Peyer's patch (tissue), 4 donors: ENCODE results near the gene GPANK1.

Experiments used
- POLR2A ChIP-seq, 2 donors: fragments of 450-650 bp; IDR thresholded peaks; one replicate each; pipeline ENCODE4 v1.5.1; 2017; ENCODE audit warnings: antibody characterized with exemption in 2 of 2, mild to moderate bottlenecking in 2 of 2, moderate library complexity in 2 of 2
- TF ChIP-seq, protein P1 (sequence below), 6 experiments: fragments of 450-650 bp in 4 of 6; fragments of 200-600 bp in 2 of 6; sonication (generic) in 1 of 6; IDR thresholded peaks; one replicate each; pipeline ENCODE4 v1.5.1; 2017 to 2019; ENCODE audit warnings: antibody characterized with exemption in 6 of 6, mild to moderate bottlenecking in 3 of 6, moderate library complexity in 1 of 6

DNA sequence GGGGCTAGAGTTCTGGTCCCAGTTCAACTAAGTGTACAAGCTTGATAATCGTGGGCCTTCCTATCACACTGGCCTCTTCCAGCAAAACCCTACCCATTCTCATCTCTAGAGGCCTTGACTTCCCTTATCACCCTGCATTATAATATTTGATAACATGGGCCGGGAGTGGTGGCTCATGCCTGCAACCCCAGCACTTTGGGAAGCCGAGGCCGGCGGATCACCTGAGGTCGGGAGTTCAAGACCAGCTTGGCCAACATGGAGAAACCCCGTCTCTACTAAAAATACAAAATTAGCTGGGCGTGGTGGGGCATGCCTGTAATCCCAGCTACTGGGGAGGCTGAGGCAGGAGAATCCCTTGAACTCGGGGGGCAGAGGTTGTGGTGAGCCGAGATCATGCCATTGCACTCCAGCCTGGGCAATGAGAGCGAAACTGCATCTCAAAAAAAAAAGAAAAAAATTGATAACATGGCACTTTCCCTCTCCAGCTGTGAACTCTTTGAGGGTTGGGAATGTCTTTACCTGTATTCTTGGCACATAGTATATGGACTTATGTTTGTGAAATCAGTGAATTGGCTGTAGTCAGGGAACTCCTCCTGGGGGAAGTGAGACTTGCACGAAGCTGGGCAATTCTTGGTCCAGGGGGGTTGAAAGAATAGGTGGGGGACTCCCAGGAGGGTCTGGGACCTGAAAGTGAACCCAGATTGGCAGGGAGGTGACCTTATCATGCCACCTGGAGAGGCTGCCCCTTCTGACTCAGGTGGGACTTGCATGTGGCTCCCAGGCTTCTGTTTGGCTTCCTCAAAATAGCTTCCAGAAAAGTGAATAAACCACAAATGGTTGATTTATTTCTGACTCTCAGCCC is 3.3 kb downstream of the GPANK1 start:
- no peak for TF ChIP-seq POLR2A (IDR thresholded peaks at IDR 0.05)
- TF ChIP-seq, protein P1, sequence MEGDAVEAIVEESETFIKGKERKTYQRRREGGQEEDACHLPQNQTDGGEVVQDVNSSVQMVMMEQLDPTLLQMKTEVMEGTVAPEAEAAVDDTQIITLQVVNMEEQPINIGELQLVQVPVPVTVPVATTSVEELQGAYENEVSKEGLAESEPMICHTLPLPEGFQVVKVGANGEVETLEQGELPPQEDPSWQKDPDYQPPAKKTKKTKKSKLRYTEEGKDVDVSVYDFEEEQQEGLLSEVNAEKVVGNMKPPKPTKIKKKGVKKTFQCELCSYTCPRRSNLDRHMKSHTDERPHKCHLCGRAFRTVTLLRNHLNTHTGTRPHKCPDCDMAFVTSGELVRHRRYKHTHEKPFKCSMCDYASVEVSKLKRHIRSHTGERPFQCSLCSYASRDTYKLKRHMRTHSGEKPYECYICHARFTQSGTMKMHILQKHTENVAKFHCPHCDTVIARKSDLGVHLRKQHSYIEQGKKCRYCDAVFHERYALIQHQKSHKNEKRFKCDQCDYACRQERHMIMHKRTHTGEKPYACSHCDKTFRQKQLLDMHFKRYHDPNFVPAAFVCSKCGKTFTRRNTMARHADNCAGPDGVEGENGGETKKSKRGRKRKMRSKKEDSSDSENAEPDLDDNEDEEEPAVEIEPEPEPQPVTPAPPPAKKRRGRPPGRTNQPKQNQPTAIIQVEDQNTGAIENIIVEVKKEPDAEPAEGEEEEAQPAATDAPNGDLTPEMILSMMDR (IDR thresholded peaks at IDR 0.05): no peak
